Renal cortical epithelial cell (primary cell): Measurements from ENCODE around the gene ENTR1. TPM values are rescaled to one million over a fixed set of nuclear protein-coding genes. Genes with fewer than 3 reads are reported as not detected.

ENCODE experiments used
- DNase-seq: peaks from one replicate; pipeline ENCODE4 v3.0.0-alpha.2; 2011; ENCODE audit warnings: low read depth
- total RNA-seq: library from RNA; depleted of rRNA; stranded (reverse); fragments of >200 nt; gene quantifications from 2 replicates; pipeline ENCODE4 v1.2.3, GENCODE V29; 2014

The ENTR1 gene
- total RNA-seq, 1 donor from 2014 or later = 30.4 TPM

DNA sequence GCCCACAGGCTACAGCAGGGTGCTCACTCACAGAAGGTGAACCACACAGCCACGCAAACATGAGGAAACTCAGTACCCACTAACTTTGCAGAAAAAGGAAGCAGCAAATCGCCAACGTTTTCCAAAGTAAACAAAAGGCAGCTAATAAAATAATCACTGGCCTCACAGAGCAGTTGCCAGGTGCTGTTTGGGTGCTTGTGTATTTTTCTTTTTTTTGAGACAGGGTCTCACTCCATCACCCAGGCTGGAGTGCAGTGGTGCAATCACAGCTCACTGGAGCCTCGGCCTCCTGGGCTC is 14.2 kb downstream of the ENTR1 start:
- no peak for DNase-seq

DNA sequence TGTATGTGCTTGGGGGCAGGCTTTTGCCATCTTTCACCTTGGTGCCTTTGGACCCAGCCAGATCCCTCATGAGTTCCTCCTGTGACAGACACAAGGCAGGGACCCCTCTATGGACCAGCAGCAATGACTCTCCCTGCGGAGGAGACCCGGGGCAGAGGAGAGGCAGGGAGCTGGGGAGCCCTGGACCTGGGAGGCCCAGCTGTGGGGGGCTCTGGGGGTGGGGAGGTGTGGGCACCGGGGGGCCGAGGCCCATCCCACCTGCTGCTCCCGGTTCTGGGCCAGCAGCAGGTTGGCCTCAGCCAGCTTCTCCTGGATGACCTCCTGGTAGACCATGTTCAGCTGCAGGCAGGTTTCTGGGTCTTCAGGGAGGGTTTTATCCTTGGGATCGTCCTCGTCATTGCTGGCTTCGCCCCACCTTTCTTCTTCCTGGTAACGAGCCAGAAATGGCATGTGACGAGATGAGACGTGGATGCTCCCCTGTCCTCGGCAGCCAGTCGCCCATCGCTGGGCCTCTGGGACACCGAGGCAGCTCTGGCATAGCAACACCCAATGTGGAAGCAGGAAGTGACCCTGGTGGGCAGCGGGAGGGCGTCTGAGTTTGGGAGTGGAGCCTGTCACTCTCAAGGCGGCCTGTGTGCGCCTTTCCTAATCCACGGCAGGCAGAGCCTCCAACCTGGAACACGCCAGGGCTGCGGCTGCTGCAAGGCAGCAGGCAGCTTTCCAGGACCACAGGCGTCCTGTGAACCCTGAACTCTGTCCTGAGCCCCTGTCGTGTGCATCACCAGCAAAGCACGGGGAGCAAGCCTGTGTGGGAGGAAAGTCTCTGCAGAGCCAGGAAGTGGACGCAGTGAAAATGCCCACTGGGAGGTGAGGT is 14.8 kb downstream of the ENTR1 start:
- DNase-seq = no peak

DNA sequence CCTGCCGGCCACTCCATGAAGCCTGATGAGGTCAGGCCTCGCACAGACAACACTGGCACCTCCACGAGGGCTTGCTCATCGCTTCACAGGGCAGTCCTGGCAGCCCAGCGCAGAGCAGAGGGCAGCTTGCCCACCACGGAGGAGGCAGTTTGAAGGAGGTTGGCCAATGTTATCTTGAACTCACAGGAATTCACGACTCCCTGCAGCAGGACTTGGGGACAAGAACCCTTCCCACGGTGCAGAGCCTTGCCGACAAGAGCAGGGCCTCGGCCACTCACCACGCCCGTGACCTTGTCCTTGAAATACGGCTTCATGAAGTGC is 15.4 kb downstream of the ENTR1 start:
- no peak for DNase-seq

DNA sequence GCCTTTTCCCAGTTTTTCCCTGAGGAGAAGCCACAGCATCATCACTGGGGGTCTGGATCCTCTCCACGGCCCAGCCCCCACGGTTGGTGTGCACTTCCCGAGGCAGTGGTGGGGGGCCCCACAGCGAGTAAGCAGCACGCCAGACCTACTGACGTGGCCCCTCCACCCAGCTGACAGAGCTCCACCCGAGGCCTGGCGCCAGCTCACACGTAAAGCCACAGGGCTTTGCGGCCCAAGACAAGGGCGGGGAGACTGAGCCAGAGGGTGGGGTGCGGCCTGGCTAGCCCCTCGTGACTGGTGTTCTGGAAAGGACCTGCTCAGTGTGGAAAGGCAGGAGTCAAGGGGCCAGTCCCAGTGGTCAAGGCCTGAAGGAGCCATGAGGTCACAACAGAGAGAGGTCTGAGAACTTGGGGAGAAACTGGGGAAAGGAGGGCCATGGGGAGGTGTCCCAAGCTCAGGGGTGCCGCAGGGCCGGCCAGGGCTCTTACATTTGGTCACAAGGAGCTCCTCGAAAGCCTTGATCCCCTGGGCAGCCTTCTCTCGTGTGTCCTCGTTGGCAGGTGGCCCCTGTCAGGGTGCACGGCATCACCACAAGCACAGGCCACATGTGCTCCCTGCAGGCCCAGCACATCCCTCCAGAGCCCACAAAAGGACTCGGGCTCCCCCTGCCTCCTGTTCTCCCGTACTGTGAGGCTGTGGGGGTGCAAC is 15.9 kb downstream of the ENTR1 start:
- no peak for DNase-seq

DNA sequence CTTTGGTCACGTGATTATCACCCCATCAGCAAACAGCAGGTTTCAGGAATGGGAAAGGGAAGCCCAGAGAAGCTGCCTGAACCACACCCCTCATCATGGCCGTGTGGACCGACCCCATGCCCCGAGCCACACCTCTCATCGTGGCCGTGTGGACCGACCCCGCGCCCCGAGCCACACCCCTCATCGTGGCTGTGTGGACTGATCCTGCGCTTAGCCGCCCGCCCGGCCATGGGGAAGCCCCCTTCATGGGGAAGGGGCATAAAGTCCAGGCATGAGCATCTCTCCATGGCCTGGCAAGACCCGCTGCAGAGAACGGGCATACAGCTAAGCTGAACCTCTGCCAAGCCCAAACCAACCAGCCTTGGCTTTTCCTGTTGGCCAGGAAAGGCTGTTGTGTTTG is 16.9 kb downstream of the ENTR1 start:
- DNase-seq = no peak

DNA sequence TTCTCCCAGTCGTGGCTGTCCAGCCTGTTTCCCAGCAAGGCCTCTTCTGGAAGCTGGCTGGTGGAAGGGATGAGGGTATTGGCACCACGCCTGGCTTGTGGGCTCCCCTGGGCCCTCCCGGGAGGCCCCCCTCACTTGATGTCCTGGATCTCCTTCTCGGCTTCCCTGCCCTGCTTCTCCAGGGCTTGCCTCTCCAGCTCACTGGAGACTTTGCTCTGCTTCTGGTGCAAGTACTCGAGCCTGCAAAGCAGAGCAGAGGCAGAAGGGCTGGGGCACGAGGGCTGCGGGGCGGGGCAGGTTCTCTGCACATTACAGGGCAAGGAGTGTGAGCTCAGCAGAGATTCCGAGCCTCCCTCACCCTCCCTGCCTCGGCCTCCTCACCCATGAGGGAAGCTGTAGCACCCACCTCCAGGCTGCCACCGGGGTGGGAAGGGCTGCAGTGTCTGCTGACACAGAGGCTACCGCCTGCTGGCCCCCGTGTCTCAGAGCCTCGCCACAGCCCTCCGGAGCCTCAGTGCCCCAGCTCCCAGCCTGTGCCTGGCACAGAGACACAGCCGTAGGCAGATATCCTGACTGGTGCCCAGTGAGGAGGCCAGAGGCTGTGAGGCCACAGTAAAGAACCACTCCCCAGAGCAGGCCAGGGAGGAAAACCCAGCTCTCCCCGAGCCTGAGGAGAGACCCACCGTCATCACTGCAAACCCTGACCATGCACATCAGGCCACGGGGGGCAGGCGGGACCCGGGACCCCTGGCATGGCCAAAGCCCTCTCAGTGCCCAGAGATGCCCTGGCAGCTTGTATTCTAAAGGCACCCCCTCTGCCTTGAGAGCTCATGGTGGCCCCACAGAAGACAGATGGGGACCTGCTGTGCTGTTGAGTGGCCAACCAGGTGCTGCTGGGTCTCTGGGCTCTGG is 17.6 kb downstream of the ENTR1 start:
- DNase-seq = no peak

DNA sequence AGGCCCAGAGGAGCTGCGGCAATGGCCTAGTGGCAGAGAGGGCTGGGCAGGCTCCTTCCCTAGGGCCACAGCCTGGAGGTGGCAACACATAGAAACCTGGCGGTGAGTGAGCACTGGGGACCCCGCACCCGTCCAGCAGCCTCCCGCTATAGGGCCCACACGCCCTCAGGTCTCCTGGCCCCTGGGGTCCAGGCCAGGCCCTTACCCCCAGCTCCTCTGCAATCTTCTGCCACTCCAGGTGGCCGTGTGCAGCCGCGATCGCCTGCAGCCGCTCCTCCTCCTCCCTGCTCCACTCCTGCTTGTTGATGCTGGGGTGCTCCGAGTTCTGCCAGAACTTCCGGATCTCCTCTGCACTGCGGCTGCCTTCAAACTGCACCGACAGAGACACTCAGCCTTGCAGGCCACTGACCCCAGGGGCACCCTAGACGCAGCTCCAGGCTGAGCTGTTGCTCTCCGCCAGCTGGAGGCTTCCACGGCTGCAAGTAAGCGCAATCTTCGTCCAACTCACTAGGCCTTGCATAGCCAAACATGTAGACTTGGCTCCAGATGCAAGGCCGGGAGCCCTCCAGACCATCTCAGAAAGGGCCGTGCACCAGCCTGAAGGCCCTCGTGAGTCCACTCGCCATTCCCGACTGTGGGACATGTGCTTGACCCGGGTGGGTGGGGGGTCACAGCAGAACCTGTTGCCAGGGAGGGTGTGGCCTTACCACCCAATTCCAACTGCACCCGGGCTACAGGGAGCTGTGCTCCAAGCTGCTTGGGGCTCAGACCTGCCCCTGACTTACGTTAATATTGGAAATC is 18.5 kb downstream of the ENTR1 start:
- DNase-seq = no peak

DNA sequence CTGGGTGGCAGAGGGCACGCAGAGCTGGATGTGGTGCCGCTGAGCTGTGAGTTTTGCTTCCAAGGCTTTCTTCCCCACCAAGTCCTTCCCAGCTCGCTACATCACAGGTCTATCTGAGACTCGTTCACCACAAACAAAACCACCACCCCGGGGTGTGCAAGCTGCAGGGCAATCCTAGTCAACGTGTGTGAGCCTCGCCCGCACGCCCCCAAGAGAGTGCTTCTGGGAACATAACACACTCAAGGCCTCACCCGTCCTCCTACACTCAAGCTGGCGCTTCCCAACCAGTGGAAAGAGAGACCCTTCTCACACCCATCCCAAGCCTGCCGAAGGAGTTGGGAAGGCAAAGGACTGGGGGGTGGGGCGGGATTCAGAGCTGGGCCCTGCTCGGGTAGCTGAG is 21.0 kb downstream of the ENTR1 start:
- DNase-seq = no peak

DNA sequence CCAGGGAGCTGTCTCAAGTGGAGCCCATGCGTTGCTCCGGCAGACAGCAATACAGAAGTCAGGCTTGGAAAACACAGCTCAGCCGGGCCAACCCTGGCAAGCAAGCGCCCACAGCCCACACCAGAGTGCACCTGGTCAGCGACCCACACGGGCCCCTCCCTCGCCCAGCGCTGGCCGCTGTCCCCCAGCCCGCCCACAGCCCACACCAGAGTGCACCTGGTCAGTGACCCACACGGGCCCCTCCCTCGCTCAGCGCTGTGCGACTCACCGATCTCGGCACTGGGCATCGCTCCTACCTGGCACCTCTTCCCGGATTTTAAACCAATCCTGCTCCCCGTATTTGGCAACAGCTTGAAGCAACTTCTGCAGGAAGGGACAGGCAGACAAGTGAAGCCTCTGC is 23.2 kb downstream of the ENTR1 start:
- no peak for DNase-seq

DNA sequence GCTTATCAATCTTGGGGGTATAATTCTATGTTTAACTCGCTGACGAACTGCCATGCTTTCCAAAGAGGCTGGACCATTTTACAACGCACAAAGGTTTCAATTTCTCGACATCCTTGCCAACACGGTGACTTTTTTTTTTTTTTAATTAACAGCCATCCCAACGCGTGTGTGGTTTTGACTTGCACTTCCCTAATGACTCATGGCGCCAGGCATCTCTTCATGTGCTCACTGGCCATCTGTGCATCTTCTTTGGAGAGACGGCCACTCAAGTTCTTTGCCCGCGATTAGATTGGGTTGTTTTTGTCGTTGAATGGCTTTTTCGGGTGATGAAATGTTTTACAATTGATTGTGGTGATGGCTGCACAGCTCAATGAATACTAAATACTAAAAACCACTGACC is 24.4 kb downstream of the ENTR1 start:
- DNase-seq = no peak

DNA sequence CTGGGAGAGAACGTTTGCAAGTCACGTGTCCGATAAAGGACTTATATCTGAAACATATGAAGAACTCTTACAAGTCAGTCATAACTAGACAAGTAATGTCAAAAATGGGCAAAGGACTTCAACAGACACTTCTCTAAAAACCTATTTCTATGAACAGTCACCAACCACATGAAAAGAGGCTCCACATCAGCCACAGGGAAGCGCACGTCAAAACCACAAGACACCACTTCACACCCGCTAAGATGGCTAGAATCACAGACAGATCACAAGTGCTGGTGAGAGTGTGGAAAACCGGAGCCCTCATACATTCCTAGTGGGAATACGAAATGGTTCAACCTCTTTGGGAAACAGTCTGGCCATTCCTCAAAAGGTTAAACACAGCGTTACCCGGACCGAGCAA is 25.4 kb downstream of the ENTR1 start:
- DNase-seq = no peak

DNA sequence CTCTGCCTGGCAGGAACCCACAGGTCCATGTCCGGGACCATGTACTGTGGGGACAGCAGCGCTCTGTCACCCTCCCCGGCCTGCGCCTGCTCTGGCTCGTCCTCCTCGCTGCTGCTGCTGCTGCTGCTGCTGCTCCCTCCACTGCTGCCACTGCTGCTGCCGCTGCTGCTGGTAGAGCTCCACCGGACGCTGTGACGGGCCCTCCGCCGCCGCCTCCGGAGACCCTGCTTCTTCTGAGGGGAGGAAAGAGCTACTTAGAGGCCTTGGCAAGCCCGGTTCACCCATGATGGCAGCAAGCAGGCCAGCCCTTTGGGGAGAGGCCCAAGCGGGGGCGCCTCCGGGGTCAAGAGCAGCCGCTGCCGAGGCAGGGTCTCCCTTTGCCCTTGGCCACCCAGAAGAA is 27.0 kb downstream of the ENTR1 start:
- no peak for DNase-seq

DNA sequence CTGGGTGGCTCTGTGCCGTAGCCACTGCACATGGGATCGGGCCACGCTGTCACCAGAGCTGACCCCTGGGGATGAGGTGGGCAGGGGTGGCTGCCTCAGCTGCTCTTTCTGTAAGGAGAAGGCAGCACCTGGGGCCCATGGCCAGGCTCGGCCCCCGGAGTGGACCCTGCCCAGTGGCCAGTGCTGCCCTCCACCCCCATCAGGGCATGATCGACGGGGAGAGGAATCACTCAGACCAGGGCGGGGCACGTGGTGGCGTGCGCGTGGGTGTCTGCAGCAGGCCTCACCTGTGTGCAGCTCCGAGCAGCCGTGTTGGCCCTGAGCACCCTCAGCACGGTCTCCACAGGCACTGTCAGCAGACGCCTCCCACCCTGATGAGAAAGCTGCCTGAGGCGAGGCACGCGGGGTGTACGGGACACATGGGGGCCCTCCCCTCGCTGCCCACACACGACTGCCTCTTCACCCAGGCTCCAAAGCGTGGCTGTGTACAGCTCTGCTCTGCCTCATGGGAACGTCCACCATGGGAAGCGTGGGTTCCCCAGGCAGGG is 28.4 kb downstream of the ENTR1 start:
- DNase-seq = no peak

DNA sequence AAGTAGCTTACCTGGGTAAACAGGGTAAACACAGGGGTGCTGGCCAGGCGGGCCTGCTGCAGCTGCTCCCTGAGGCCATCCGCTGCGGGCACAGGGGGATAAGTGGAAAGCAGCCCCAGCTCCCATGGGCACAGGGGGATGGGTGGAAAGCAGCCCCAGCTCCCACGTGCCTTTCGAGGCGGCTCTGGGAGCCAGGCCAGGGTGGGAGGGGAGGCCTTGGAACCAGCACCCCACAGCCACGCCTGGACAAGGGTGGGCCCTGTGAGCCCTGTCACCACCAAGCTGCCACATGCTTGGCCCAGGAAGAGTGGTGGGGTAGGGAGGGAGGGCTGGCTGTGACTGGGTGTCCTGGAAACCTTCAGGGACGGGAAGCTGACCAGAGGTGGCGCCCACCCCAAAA is 29.1 kb downstream of the ENTR1 start:
- DNase-seq = no peak

DNA sequence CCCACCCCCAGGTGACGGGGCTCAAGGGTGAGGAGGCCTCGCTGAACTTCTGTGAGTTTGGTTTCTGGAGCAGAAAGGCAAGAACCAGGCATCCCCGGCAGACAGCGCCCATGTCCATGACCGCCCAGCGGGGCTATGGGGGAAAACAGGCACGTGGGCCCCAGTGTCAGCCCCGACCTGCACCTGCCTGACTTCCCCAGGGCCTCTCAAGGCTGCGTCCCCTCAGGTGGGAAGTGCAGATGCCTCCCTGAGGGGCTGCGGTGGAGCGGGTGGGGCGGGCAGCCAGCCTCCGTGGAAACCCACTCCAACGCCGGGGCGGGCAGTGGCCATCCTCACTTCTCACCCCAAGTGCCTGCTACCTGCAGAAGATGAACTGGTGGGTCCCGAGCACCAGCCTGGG is 30.0 kb downstream of the ENTR1 start:
- DNase-seq = no peak

DNA sequence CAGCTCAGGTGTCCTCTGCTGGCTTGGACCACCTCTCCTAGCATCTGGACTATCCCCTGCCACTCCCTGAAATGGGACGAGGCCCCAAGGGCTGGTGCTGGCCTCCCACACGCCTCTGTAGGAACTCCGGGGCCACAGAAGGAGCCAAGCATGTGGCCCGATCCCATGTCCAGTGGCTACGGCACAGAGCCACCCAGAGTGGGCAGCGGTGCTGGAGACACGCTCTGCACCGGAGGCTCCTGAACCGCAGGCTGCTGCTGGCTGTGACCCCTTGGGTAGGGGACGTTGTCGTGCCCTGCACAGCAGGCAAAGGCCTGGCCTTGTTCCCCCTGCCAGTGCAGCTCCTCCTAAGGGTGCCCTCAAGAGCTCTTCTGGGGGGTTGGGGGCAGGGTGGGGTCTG is 30.5 kb downstream of the ENTR1 start:
- DNase-seq = no peak

DNA sequence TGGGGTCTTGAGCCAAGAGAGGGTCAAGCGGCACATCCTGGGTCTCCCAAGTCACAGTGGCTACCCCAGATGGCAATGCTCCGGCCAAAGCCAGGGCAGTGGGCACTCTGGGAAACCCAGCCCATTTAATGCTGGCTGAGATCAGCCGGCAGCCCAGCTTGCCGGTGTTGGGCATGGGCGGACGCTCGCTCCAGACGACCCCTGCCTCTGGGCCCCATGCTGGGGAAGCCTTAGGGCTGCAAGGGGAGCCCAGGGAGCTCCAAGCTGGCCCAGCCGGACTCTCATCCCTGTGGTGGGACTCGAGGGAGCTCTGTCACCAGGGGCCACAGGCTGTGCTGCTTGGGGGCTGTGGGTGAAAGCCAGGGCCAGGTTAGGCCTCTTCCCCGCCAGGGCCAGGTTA is 31.0 kb downstream of the ENTR1 start:
- no peak for DNase-seq

DNA sequence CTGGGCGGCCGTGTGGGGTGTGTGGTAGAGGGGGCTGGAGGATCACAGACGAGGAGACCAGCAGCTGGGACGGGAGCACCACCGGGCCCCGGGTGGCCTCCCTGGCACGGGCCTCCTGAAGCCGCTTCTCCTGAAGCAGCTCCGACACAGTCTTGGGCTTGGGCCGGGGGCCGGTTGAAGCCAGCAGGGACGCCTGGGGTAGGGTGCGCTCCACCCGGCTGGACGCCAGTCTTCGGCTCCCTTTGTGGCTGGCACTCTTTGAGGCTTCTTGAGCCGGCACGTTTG is 31.5 kb downstream of the ENTR1 start:
- no peak for DNase-seq

DNA sequence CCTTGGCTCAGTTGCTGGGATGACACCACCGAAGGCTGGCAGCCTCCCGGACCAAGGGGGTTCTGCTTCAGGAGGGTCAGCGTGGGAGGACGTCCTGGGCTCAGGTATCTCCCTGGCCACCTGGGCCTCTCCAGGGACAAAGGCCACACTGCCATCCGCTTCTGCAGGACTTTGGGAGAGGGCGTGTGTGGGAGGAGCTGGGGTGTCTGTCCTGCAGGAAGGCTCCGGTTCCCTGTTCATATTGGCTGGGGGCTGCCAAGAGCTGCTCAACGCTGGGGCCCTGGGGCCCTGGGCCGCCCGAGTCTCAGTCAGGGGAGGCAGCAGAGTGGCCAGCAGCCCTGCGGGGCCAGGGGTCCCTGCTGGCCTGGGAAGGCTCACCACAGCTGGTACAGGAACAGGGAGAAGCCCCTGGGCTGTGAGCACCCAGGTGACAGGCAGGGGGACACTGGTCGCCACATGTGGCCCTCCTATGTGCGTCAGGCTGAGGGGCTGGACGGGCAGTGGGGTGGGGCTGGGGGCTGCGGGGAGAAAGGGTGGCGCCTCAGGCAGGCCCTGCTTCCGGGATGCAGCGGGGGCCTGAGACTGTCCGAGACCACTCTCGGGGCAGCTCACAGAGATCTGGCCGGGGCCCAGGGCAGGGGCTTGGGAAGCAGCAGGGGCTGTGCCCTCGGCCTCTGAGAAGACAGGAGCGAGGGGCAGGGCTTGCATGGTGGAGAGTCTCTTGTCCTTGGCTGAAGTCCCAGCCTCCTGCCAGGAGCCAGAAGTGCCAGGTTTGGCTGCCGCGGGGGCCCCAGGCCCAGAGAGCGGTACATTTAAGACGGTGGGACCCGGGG is 32.0 kb downstream of the ENTR1 start:
- no peak for DNase-seq

DNA sequence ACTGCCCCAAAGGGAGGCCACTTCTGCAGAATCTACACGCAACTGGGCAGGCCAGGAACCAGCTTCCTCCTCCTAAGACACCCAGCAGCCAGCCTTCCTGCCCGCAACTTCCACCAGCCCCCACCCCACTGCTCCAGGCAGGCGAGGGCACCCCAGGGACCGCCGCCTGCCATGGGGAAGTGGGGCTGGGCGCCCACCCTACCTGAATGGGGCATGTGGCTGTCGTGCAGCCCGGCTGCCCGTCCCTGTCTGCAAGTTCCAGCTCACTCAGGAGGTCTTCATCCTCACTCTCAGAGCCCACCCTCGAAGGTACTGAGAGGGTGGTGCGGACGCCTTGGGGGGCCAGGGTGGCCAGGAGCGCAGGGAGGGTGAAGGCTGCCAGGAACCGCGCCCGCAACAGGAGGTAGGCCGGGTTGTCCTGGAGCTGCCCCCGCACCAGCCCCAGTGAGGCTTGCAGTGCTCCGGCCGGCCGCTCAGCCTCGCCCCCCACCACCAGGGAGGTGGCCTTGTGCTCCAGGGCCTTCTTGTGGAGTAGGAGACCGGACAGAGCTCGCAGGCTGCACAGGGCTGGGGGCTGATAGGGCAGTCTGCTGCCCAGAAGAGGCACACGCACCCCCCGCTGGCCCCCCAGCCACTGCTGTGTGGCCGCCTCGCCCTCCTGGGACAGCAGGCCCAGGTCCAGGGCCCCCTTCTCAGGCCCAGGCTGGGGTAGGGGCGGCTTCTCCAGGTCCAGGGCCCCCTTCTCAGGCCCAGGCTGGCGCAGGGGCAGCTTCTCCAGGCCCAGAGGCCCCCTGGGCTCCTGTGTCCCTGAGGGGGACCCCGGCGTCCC is 32.9 kb downstream of the ENTR1 start:
- DNase-seq = no peak
